K562 (cell line): ENCODE results near the gene NR6A1. TPM values are rescaled to one million over a fixed set of nuclear protein-coding genes. Genes with fewer than 3 reads are reported as not detected.

ENCODE experiments used
- ATAC-seq: fragments of 200-7000 bp; cut with Tn5 transposase; 3 replicates; pipeline ENCODE4 v1.9.1; 2020; ENCODE audit warnings: moderate library complexity
- BruUV-seq: library from RNA; stranded (reverse); fragments of 400-500 nt; replicated peaks from 2 replicates; lab custom pipeline; 2021; lab: Mats Ljungman, UMichigan
- CTCF ChIA-PET: fragments of 300-600 bp; formaldehyde crosslinking; extraction: SDS; loops from one replicate; lab custom pipeline; 2021; ENCODE audit warnings: low intra/inter-chr PET ratio; lab: Yijun Ruan, JAX
- POLR2A ChIA-PET: fragments of 300-600, 350-650 bp; sonication (Branson Sonifier 250); formaldehyde crosslinking; extraction: SDS; loops from one replicate; lab custom pipeline; 2021; ENCODE audit warnings: antibody characterized with exemption, inconsistent platforms; lab: Yijun Ruan, JAX
- DNase-seq, 4 experiments: peaks; one replicate each; pipeline versions ENCODE4 v3.0.0 to v3.0.0-alpha.2; 2011 to 2018; ENCODE audit warnings: low spot score in 3 of 4, mixed read lengths in 3 of 4; ENCODE audit errors: extremely low read depth in 1 of 4
- FAIRE-seq: peaks from 2 replicates; lab custom pipeline; 2011; peaks lifted over from hg19 to GRCh38; lab: Jason Lieb, UNC
- H2AFZ ChIP-seq: 2 replicates; pipeline ENCODE4 v1.6.0; 2011; ENCODE audit warnings: low read depth, low read length, control low read depth, inconsistent platforms
- H3K27ac ChIP-seq: fragments of 200-600 bp; 3 replicates; pipeline ENCODE4 v1.8.0; 2011; ENCODE audit warnings: low read depth, mild to moderate bottlenecking, control low read depth, inconsistent platforms, low read length, moderate library complexity, mixed read lengths; ENCODE audit errors: extremely low read depth
- H3K27me3 ChIP-seq, 2 experiments: fragments of 300-600 bp in 1 of 2; 2 replicates in 1 of 2; 3 replicates in 1 of 2; pipeline versions ENCODE4 v1.6.0 to v1.8.0; 2011; ENCODE audit warnings: inconsistent platforms in 2 of 2, low read length in 2 of 2, mild to moderate bottlenecking in 1 of 2, mixed read lengths in 1 of 2, moderate library complexity in 1 of 2; ENCODE audit not compliant: control insufficient read depth in 2 of 2, insufficient read depth in 2 of 2
- H3K36me3 ChIP-seq: fragments of 300-600 bp; 3 replicates; pipeline ENCODE4 v1.8.0; 2011; ENCODE audit warnings: mild to moderate bottlenecking, low read length, inconsistent platforms; ENCODE audit not compliant: control insufficient read depth, insufficient read depth
- H3K4me1 ChIP-seq, 2 experiments: fragments of 200-600 bp in 1 of 2; replicated peaks in 1 of 2; 2 replicates in 1 of 2; 3 replicates in 1 of 2; pipeline versions ENCODE4 v1.5.1 to v1.8.0; 2011; ENCODE audit warnings: inconsistent platforms in 2 of 2, low read length in 2 of 2, mild to moderate bottlenecking in 1 of 2, mixed read lengths in 1 of 2, moderate library complexity in 1 of 2; ENCODE audit not compliant: control insufficient read depth in 2 of 2, insufficient read depth in 2 of 2
- H3K4me2 ChIP-seq: 2 replicates; pipeline ENCODE4 v1.6.1; 2011; ENCODE audit warnings: low read length, control low read depth, inconsistent platforms, mixed read lengths; ENCODE audit not compliant: insufficient read depth
- H3K4me3 ChIP-seq: fragments of 200-600 bp; sonication (generic), shearing (Covaris generic); 2 replicates; pipeline ENCODE4 v1.5.1; 2016; ENCODE audit warnings: control low read depth, inconsistent platforms
- H3K79me2 ChIP-seq: fragments of 200-600 bp; 3 replicates; pipeline ENCODE4 v1.8.0; 2011; ENCODE audit warnings: low read length, inconsistent platforms; ENCODE audit not compliant: control insufficient read depth, insufficient read depth
- H3K9ac ChIP-seq, 2 experiments: 2 replicates each; pipeline versions ENCODE4 v1.6.0 to v1.6.1; 2011; ENCODE audit warnings: low read depth in 2 of 2, low read length in 2 of 2, control low read depth in 1 of 2, inconsistent platforms in 1 of 2, mild to moderate bottlenecking in 1 of 2, mixed read lengths in 1 of 2; ENCODE audit not compliant: insufficient read depth in 1 of 2
- H3K9me1 ChIP-seq: one replicate; pipeline ENCODE4 v1.6.0; 2011; ENCODE audit warnings: inconsistent platforms, mild to moderate bottlenecking, low read length, moderate library complexity; ENCODE audit not compliant: control insufficient read depth, insufficient read depth
- H3K9me3 ChIP-seq: replicated peaks from 2 replicates; pipeline ENCODE4 v1.5.1; 2011; ENCODE audit warnings: low read depth, low read length, inconsistent platforms; ENCODE audit not compliant: control insufficient read depth, insufficient read depth
- H4K20me1 ChIP-seq: replicated peaks from 2 replicates; pipeline ENCODE4 v1.6.1; 2011; ENCODE audit warnings: low read length, inconsistent platforms, mixed read lengths; ENCODE audit not compliant: control insufficient read depth, insufficient read depth
- CCNT2 ChIP-seq: IDR thresholded peaks from 2 replicates; pipeline ENCODE4 v1.6.1; 2011; ENCODE audit warnings: borderline replicate concordance, low read depth, mild to moderate bottlenecking, moderate library complexity, mixed read lengths, low read length; ENCODE audit not compliant: insufficient read length; ENCODE audit errors: extremely low read depth
- ETV5 ChIP-seq: sonication (generic); formaldehyde crosslinking; IDR thresholded peaks from 2 replicates; pipeline ENCODE4 v1.4.0; 2020; ENCODE audit warnings: low read depth, mild to moderate bottlenecking, missing genetic modification reagents
- MYNN ChIP-seq, 2 experiments: sonication (generic); formaldehyde crosslinking in 1 of 2; IDR thresholded peaks; 2 replicates each; pipeline versions ENCODE4 v1.5.0 to v1.6.1; 2016 to 2020; ENCODE audit warnings: antibody characterized with exemption in 1 of 2, missing genetic modification reagents in 1 of 2
- POLR2G ChIP-seq: fragments of 200-400 bp; formaldehyde crosslinking; IDR thresholded peaks from 2 replicates; pipeline ENCODE4 v1.6.1; 2017; ENCODE audit warnings: low read depth, mild to moderate bottlenecking, antibody characterized with exemption, low read length, moderate library complexity
- RBM22 ChIP-seq: fragments of 200-400 bp; formaldehyde crosslinking; IDR thresholded peaks from 2 replicates; pipeline ENCODE4 v1.6.1; 2018; ENCODE audit warnings: low read length, low read depth; ENCODE audit not compliant: poor library complexity, severe bottlenecking
- RFX1 ChIP-seq: fragments of 450-650 bp; IDR thresholded peaks from 2 replicates; pipeline ENCODE4 v1.6.1; 2016; ENCODE audit warnings: mild to moderate bottlenecking, moderate library complexity
- ZNF639 ChIP-seq, 2 experiments: fragments of 200-800 bp in 1 of 2; sonication (Bioruptor generic) in 1 of 2; sonication (generic) in 1 of 2; formaldehyde crosslinking in 1 of 2; IDR thresholded peaks in 1 of 2; conservative IDR thresholded peaks in 1 of 2; 2 replicates each; pipeline versions ENCODE4 v1.5.0 to v1.6.1; 2016 to 2020; ENCODE audit warnings: missing compliant biosample characterization in 1 of 2, missing genetic modification characterization in 1 of 2, missing genetic modification reagents in 1 of 2
- WGBS: fragments of 100-300 bp; shearing (Covaris generic); methylation state at CpG from one replicate; pipeline ENCODE4 v1.1.6; 2016; ENCODE audit warnings: low coverage, mixed read lengths; ENCODE audit not compliant: insufficient coverage; ENCODE audit errors: missing lambda C conversion rate; 5-methylcytosine and 5-hydroxymethylcytosine counted together
- in situ Hi-C: fragments of 300-500 bp; cut with MboI; formaldehyde crosslinking; loops from 4 replicates; pipeline ENCODE4 v1.15.0; 2018; ENCODE audit warnings: inconsistent platforms, mixed read lengths
- intact Hi-C: fragments of 100-400 bp; cut with micrococcal nuclease; formaldehyde crosslinking; loops from 2 replicates; pipeline ENCODE4 v1.14.2; 2022
- polyA plus RNA-seq, 8 experiments: library from polyadenylated mRNA; depleted of rRNA in 4 of 8; stranded (reverse) in 5 of 8; unstranded in 3 of 8; fragments of >200 nt; fragmentation: Nextera tagmentation in 2 of 8; fragmentation: Illumina TruSeq in 1 of 8; extraction: Ambion mirVana in 2 of 8; extraction: Trizol in 1 of 8; gene quantifications; 2 replicates each; pipeline versions ENCODE4 v1.2.1 to v1.2.3, GENCODE V29; 2011 to 2014; ENCODE audit warnings: inconsistent platforms in 1 of 8, missing spikeins in 1 of 8
- total RNA-seq, 7 experiments: library from RNA; depleted of rRNA in 6 of 7; stranded (reverse); fragments of >200 nt in 6 of 7; fragmentation: Illumina TruSeq in 2 of 7; extraction: Trizol in 2 of 7; gene quantifications; 2 replicates each; pipeline versions ENCODE4 v1.2.1 to v1.2.3, GENCODE V29; 2011 to 2021; ENCODE audit warnings: low replicate concordance in 1 of 7
- TF ChIP-seq, protein P1 (sequence below): fragments of 450-650 bp; IDR thresholded peaks from 2 replicates; pipeline ENCODE4 v1.6.1; 2014; ENCODE audit warnings: low read depth, mild to moderate bottlenecking, moderate library complexity, borderline replicate concordance

The NR6A1 gene
- total and polyA plus RNA-seq, 9 of the 15 experiments (the other 6 are each of a cell fraction or from before 2014, with no cell fraction given): 9.7 to 55.4 (median 28.3) TPM

DNA sequence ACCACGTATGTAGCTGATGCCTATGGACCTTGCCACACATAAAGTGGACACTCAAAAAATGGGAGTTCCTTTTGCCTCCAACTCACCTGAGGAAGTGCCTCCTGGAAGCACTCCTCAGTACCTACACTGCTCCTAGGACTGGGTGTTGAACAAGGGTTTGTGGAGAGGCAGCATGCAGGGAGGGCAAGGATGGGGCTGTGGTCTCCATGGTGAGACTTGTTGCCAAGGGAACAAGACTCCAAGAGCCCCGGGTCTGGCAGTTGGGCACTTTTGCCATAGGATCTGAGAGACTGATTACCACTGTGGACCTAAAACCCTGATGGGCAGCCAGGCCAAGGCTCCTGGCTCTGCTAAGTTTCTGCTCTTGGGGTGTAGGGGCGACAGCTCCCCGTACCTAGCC lies 257.0 kb downstream of the NR6A1 start:
- intact Hi-C loops: no loop called here
- Histone ChIP-seq H2AFZ (no peak overlapping the region), H3K27me3 (no peaks in the 10 kb centered on the region), H3K79me2 (no peaks in the 10 kb centered on the region), H3K9me3 (no peaks in the 10 kb centered on the region), H3K4me2 (no peak overlapping the region), H3K4me3 (no peak overlapping the region), H3K9ac (no peak overlapping the region), H4K20me1 (no peaks in the 10 kb centered on the region), H3K27ac (no peak overlapping the region), H3K9me1 (no peaks in the 10 kb centered on the region), H3K4me1 (peaks cover 30 to 31% of the 10 kb centered on the region in 2 experiments), H3K36me3 (peaks cover under 1% of the 10 kb centered on the region; the same call in 1 of the 3 replicates)
- WGBS: 84% methylated on average over 4 of the region's 4 CpGs
- POLR2A ChIA-PET: interaction anchor here (0.7 kb wide), 1 partner anchor 126 kb away, joined by 3 read pairs; no protein-coding TSS in a partner anchor
- TF ChIP-seq CCNT2 (no peak), RFX1 (peak; percentile 77; the same call in 1 of the 2 replicates), MYNN (IDR thresholded peaks at IDR 0.05) (peak; percentile 50; the same call in 1 of the 2 replicates), MYNN (CRISPR knock-in tag; IDR thresholded peaks at IDR 0.05) (no peak)
- ATAC-seq: no peak
- no peak for DNase-seq
- BruUV-seq: no TSS peak
- in situ Hi-C loops: no loop called here
- CTCF ChIA-PET: no interaction called here
- FAIRE-seq: no peak

DNA sequence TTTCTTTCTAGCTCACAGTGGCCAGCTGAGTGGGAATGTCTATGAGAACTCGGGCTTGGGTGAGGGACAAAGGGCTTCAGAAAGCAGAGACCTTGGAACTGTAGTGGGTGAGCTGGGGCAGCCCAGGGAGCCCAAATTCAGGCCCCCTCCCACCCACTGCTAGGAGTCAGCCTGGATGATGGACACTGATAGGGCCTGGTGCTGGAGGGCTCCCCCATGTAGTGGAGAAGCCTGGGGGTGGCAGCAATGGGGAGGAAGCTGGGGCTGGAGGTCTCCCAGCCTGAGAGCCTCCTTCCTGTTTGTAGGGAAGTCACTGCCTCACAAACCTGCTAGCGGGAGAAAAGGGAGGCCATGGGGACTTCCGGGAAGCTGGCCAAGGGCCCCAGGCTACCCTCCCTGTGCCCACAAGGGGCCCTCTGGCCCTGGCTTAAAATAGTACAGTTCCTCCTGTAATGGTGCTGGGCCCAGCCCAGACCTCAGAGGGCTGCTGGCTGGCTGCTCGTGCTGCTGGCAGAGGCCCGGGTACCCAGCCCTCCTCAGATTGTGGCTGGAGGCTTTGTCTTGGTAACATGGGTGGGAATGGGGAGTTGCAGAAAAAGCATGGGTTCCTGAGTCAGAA lies 257.6 kb downstream of the NR6A1 start:
- Histone ChIP-seq H3K9me1 (no peaks in the 10 kb centered on the region), H3K79me2 (no peaks in the 10 kb centered on the region), H3K27me3 (no peaks in the 10 kb centered on the region), H3K9ac (peak overlapping the region; percentile 41 to 77; a peak in 2 of 4 replicates), H2AFZ (peak overlapping the region; percentile 96), H3K27ac (peak overlapping the region; percentile 42; the same call in 2 of the 3 replicates), H3K9me3 (no peaks in the 10 kb centered on the region), H3K4me3 (no peak overlapping the region), H3K4me2 (peak overlapping the region; percentile 56; the same call in 1 of the 2 replicates), H3K4me1 (peaks cover 30 to 31% of the 10 kb centered on the region in 2 experiments), H3K36me3 (no peaks in the 10 kb centered on the region), H4K20me1 (no peaks in the 10 kb centered on the region)
- ChIA-PET CTCF (no interaction called here), POLR2A (interaction anchor here (0.7 to 1.1 kb wide), 4 partner anchors 12 to 126 kb away, joined by 3 to 4 read pairs (median 3); no protein-coding TSS in a partner anchor)
- in situ Hi-C loops (no loop called here), intact Hi-C loops (no loop called here)
- FAIRE-seq: no peak
- ATAC-seq: peak; percentile 35
- 53% methylated on average over 4 of the region's 5 CpGs for WGBS
- BruUV-seq: no TSS peak
- DNase-seq: peak; percentile 50 to 71 (median 67)
- TF ChIP-seq, protein P1, sequence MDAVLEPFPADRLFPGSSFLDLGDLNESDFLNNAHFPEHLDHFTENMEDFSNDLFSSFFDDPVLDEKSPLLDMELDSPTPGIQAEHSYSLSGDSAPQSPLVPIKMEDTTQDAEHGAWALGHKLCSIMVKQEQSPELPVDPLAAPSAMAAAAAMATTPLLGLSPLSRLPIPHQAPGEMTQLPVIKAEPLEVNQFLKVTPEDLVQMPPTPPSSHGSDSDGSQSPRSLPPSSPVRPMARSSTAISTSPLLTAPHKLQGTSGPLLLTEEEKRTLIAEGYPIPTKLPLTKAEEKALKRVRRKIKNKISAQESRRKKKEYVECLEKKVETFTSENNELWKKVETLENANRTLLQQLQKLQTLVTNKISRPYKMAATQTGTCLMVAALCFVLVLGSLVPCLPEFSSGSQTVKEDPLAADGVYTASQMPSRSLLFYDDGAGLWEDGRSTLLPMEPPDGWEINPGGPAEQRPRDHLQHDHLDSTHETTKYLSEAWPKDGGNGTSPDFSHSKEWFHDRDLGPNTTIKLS: no peak
- TF ChIP-seq ETV5 (no peak), POLR2G (peak; percentile 50), RBM22 (peak; percentile 30), ZNF639 (CRISPR knock-in tag; conservative IDR thresholded peaks at IDR 0.05 in 1 of 2, IDR thresholded peaks at IDR 0.05 in 1 of 2) (peak in 1 of 2 experiments; percentile 28; a peak in 1 of 4 replicates)
